Forelimb muscle (tissue), 1 donor: ENCODE measurements around the gene HSF4. TPM values are rescaled to one million over a fixed set of nuclear protein-coding genes. Genes with fewer than 3 reads are reported as not detected.

Experiments used
- DNase-seq: peaks from one replicate; pipeline ENCODE4 v3.0.0-alpha.2; 2013; ENCODE audit warnings: low read depth
- polyA plus RNA-seq: library from polyadenylated mRNA; unstranded; fragments of 120-200 nt; gene quantifications from one replicate; pipeline ENCODE4 v1.2.1, GENCODE V29; 2013; ENCODE audit not compliant: insufficient read length

HSF4 gene
- polyA plus RNA-seq, 1 donor, result 3.5 TPM

- DNase-seq, result no peak
These were observed 14.3 kb upstream of the HSF4 start for GRCh38 chr16:67150047-67150832.

- peak; percentile 64 for DNase-seq
These were observed 13.6 kb upstream of the HSF4 start, which contains the start of gene B3GNT9 for GRCh38 chr16:67150833-67151396. TSS of gene B3GNT9 (minus strand) at chr16:67150998. CDS start at chr16:67150485, 513 bp downstream.

- no peak for DNase-seq
These were observed 13.0 kb upstream of the HSF4 start for GRCh38 chr16:67151431-67152097.

- no peak for DNase-seq
These were observed 9.8 kb upstream of the HSF4 start for GRCh38 chr16:67154578-67155294.

- peak; percentile 71 for DNase-seq
These were observed 9.0 kb upstream of the HSF4 start for GRCh38 chr16:67155295-67156142.

- no peak for DNase-seq
These were observed 8.3 kb upstream of the HSF4 start for GRCh38 chr16:67156143-67156844.

GRCh38 chr16:67157106-67157748, 7.3 kb upstream of the HSF4 start:
- no peak for DNase-seq

GRCh38 chr16:67157892-67158635, 6.5 kb upstream of the HSF4 start:
- DNase-seq, result no peak

GRCh38 chr16:67158637-67159600, 5.6 kb upstream of the HSF4 start:
- no peak for DNase-seq

- DNase-seq, result no peak
These were observed 2.9 kb upstream of the HSF4 start for GRCh38 chr16:67161595-67162058.

- DNase-seq, result no peak
These were observed 1.9 kb upstream of the HSF4 start for GRCh38 chr16:67162506-67163163.

GRCh38 chr16:67163164-67163998, 1.2 kb upstream of the HSF4 start:
- DNase-seq, result no peak

GRCh38 chr16:67163999-67164558, 466 bp upstream of the HSF4 start:
- no peak for DNase-seq

GRCh38 chr16:67165121-67166078, 855 bp downstream of the HSF4 start:
- DNase-seq, result no peak

GRCh38 chr16:67166110-67166547, 1.6 kb downstream of the HSF4 start:
- DNase-seq, result no peak
